Middle frontal gyrus (tissue), 1 donor: ENCODE results near the gene PODN.

Experiments
- DNase-seq: peaks from one replicate; pipeline ENCODE4 v3.0.0-alpha.2; 2015; ENCODE audit warnings: low spot score; ENCODE audit errors: extremely low spot score

PODN gene

GRCh38 chr1:53049574-53049967, 12.4 kb upstream of the PODN start:
- DNase-seq, result no peak

- DNase-seq, result no peak
Measured at GRCh38 chr1:53050310-53050709, 11.7 kb upstream of the PODN start.

- no peak for DNase-seq
Measured at GRCh38 chr1:53051676-53052075, 10.3 kb upstream of the PODN start.

GRCh38 chr1:53057127-53057526, 4.9 kb upstream of the PODN start:
- no peak for DNase-seq

- DNase-seq, result no peak
Measured at GRCh38 chr1:53060579-53060978, 1.4 kb upstream of the PODN start.

GRCh38 chr1:53061123-53061858, 722 bp upstream of the PODN start:
- DNase-seq, result no peak

- DNase-seq, result no peak
Measured at GRCh38 chr1:53062708-53063591, 937 bp downstream of the PODN start.

GRCh38 chr1:53063744-53064515, 1.9 kb downstream of the PODN start:
- DNase-seq, result no peak

- DNase-seq, result no peak
Measured at GRCh38 chr1:53065391-53065790, 3.4 kb downstream of the PODN start.

- no peak for DNase-seq
Measured at GRCh38 chr1:53066488-53066887, 4.5 kb downstream of the PODN start.

GRCh38 chr1:53066891-53067738, 5.1 kb downstream of the PODN start:
- DNase-seq, result no peak

GRCh38 chr1:53067886-53068285, 5.9 kb downstream of the PODN start:
- DNase-seq, result no peak

GRCh38 chr1:53068314-53069099, 6.5 kb downstream of the PODN start:
- DNase-seq, result no peak

- no peak for DNase-seq
Measured at GRCh38 chr1:53069265-53069662, 7.3 kb downstream of the PODN start.

GRCh38 chr1:53069663-53070327, 7.8 kb downstream of the PODN start:
- no peak for DNase-seq

GRCh38 chr1:53070621-53071020, 8.6 kb downstream of the PODN start:
- DNase-seq, result no peak

- no peak for DNase-seq
Measured at GRCh38 chr1:53071167-53071865, 9.3 kb downstream of the PODN start.

- no peak for DNase-seq
Measured at GRCh38 chr1:53071915-53072314, 9.9 kb downstream of the PODN start.

- DNase-seq, result no peak
Measured at GRCh38 chr1:53073287-53073686, 11.3 kb downstream of the PODN start.
